ENCODE measurements around the gene RIPOR2.
"Not testable (repeated sequence)": the region's sequence is repeated elsewhere in the genome, so short reads cannot be mapped to it uniquely, and the experiment has no call there.

The RIPOR2 gene

GRCh38 chr6:24924580-24925356 is 11.0 kb downstream of the RIPOR2 start:
- DNase-seq, result peak; percentile 53

- no peak for DNase-seq
Measured at GRCh38 chr6:24923885-24924401, 11.8 kb downstream of the RIPOR2 start.

DNA sequence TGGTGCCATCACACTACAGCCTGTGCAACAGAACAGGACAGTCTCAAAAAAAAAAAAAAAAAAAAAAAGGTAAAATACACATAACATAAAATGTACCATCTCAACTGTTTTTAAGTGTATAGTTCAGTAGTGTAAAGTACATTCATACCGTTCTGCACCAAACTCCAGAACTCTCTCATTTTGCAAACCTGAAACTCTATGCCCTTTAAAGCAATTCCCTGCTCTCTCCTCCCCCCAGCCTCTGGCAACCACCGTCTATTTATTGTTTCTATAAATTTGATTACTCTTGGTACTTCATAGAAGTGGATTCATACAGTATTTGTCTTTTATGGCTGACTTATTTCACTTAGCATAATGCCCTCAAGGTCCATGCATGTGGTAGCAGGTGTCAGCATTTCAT is 12.9 kb downstream of the RIPOR2 start:
- no peak for DNase-seq

GRCh38 chr6:24922170-24922569 is 13.6 kb downstream of the RIPOR2 start:
- peak; percentile 72 for DNase-seq

DNA sequence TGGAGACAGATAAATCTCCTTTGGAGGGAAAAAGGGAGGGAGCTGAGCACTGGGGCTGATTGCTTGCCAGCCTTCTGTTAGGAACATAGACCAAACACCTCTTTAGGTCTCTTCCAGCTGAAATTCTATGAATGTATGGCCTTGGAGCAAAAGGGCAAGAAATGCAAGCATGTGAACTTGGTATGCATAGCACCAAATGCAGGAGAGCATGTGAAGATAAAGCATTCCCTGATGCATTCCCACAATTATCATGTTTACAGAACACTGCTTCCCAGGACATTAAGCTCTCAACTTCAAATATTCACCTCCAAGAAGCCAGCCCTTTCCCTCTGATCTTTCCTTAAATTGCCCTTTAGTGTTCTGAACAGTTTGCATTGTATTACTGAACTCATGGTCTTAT is 15.6 kb downstream of the RIPOR2 start:
- DNase-seq, result no peak

DNA sequence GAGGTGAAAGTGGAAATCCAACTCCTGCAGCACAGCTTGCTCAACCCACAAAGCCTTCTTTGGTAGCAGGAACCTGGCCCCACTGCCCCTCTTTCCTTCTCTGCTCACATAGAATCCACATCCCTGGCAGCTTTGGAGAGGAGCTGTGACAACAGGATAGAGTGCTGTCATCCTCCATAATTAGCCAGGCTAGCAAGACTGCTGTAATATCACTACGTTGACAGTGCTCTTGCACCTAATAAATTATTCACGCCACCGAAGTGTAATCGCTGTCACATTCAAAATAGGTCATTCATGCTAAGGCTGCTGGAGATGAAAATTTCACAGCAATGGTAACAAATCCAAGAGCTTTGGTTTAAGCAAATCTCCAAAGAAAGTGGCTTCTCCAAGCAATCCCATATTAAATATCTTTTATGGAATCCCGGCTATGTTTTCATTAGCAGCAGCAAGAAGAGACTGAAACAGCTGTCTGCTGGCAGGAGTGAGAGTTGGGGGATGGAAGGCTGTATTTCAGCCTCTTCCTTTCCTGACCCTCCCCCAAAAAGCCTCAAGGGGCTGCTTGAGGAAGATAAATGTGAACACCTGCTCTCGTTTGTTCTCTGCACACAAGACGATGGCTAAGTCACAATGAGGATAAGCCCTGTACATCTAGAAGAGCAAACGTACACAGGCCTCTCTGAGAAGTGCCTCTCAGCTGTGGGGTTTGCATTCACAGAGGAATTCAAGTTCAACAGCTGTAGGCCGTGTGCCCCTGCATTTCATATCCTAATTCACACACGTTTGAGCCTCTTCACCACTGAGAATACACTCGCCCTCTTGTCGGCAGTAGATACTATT is 16.5 kb downstream of the RIPOR2 start:
- peak; percentile 15 for DNase-seq

DNA sequence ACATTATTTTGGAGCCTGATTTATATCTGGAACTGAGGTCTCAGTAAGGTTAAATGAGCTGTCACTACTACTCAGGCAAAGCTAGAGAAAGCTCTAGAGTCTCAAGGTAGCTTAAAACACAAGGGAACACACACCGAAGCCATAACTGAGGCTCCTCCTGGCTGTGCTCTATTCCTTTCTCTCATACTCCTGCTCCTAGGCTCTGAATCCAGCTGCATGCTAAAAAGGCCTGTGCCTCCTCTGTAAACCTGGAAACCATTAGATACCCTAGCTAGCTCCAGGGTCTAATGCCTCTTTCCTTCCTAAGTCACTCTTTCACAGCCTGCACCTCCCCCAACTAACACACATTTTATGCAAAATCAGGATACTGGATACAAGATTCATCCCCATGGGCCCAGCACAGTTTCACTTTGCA is 17.1 kb downstream of the RIPOR2 start:
- no peak for DNase-seq

DNA sequence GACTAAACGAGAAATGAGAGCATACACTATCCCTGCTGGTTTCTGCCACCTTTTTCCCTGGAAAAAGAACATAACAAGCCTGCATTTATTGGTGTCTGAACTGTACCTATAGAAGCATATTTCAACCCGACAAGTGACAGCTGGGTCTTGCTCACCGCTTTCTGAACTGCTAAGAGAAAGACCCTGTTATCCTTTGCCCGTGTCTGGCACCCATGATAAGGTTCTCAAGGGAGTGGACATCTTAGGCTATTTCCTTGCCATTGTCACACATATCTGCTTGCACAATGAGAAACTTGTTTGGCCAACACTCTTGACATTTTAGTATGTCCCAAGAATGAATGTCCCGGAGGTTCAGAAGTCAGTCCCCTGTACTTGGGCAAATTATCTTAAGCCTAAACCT is 19.3 kb downstream of the RIPOR2 start:
- DNase-seq, result no peak

DNA sequence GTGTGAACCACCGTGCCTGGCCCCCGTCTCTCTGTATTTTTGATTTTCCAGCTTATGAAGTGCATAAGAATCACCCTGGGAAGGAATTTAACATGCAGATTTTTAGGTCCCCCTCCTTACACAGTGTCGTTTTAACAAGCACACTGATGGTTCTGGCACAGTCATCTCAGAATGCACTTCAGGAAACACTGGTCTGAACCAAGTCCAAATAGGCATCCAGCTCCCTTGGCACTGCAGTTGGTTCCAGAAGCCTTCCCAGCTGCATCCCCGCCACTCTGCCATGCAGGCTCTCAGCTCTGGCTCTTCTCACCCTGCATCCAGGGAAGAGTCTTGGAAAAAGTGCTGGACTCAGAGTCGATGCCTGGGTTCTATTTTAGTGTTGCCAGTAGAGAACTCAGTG is 20.1 kb downstream of the RIPOR2 start:
- no peak for DNase-seq

- DNase-seq, result not testable (repeated sequence)
Measured at GRCh38 chr6:24914082-24914481, 21.7 kb downstream of the RIPOR2 start.

GRCh38 chr6:24911796-24912382 is 23.9 kb downstream of the RIPOR2 start:
- DNase-seq, result no peak

- DNase-seq, result no peak
Measured at GRCh38 chr6:24910961-24911725, 24.6 kb downstream of the RIPOR2 start.

- no peak for DNase-seq
Measured at GRCh38 chr6:24910331-24910960, 25.3 kb downstream of the RIPOR2 start.

DNA sequence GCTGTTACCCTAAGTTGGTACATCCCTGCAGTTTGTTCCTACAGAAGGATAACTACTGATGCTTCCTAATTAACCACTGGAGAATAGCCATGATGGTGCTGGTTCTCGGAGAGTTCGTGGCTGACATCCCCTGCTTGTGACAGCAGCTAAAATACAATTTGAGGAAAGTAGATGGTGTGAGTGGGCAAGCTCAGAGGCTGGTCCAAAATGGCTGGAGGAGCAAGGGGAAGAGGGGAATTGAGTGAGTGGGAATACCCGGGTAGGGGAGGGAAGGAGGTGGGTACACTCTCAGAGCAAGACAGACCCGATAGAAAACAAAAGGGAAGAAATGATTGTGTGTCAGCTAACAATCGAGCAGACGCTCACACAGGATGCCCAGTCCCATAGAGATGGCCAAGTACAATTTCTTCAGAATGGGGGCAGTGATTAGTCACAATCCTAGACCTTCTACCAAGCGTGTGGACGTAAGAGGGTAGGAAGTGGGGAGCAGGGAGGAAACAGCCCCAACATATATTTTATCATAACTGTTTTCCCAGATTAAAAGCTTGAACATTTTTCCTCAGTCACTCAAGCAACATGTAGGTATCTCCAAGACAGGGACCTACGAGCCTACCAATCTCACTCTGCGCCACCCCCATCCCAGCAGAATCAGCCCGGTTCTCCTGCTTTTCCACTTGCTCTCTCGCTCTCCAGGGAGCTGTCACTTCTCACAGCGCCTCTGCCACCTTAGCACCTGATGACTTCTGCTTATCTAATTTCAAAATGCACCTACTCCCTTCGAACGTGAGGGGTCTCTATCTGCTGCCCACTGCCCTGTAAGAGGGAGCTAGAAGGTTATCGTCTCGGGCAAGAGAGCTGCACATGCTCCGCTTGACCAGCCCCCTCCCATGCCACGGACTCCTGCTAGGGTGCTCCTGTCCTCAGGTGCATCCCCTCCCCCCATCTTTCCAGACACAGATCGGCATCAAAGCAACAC is 26.2 kb downstream of the RIPOR2 start:
- DNase-seq, result no peak

GRCh38 chr6:24908650-24909035 is 27.1 kb downstream of the RIPOR2 start:
- no peak for DNase-seq

GRCh38 chr6:24907919-24908649 is 27.7 kb downstream of the RIPOR2 start:
- DNase-seq, result peak; percentile 58

- no peak for DNase-seq
Measured at GRCh38 chr6:24906314-24906713, 29.4 kb downstream of the RIPOR2 start.

GRCh38 chr6:24905483-24905882 is 30.3 kb downstream of the RIPOR2 start:
- DNase-seq, result no peak

GRCh38 chr6:24903681-24904080 is 32.1 kb downstream of the RIPOR2 start:
- DNase-seq, result no peak

- DNase-seq, result no peak
Measured at GRCh38 chr6:24902782-24903181, 33.0 kb downstream of the RIPOR2 start.

Measured in MV-4-11 (cell line).